CD14-positive monocyte (primary cell): ENCODE data around the gene TMEM132C. TPM values are rescaled to one million over a fixed set of nuclear protein-coding genes. Genes with fewer than 3 reads are reported as not detected.

Experiments used
- DNase-seq, 3 donors: peaks; one replicate each; pipeline ENCODE4 v3.0.0-alpha.2; 2011 to 2022
- H2AFZ ChIP-seq: 2 replicates; pipeline ENCODE4 v1.6.0; 2012; ENCODE audit warnings: mild to moderate bottlenecking, low read depth, low read length, inconsistent platforms; ENCODE audit not compliant: insufficient read depth, poor library complexity, severe bottlenecking
- H3K27ac ChIP-seq, 2 donors: 1 replicate in 1 of 2; 2 replicates in 1 of 2; pipeline ENCODE4 v1.5.1; 2012 to 2013; ENCODE audit warnings: low read length in 2 of 2, control low read depth in 1 of 2, inconsistent platforms in 1 of 2, low read depth in 1 of 2, mild to moderate bottlenecking in 1 of 2
- H3K27me3 ChIP-seq, 2 donors: one replicate each; pipeline versions ENCODE4 v1.6.0 to v1.6.1; 2011 to 2013; ENCODE audit warnings: low read length in 2 of 2; ENCODE audit not compliant: control insufficient read depth in 2 of 2, insufficient read depth in 2 of 2
- H3K36me3 ChIP-seq, 2 donors: replicated peaks in 1 of 2; 1 replicate in 1 of 2; 2 replicates in 1 of 2; pipeline versions ENCODE4 v1.5.1 to v1.6.1; 2012 to 2013; ENCODE audit warnings: low read length in 2 of 2, control low read depth in 1 of 2, inconsistent platforms in 1 of 2, mild to moderate bottlenecking in 1 of 2; ENCODE audit not compliant: insufficient read depth in 2 of 2, control insufficient read depth in 1 of 2
- H3K4me1 ChIP-seq, 2 donors: 1 replicate in 1 of 2; 2 replicates in 1 of 2; pipeline versions ENCODE4 v1.5.1 to v1.6.1; 2012 to 2013; ENCODE audit warnings: low read length in 2 of 2, control low read depth in 1 of 2, inconsistent platforms in 1 of 2, mild to moderate bottlenecking in 1 of 2, moderate library complexity in 1 of 2; ENCODE audit not compliant: insufficient read depth in 2 of 2, control insufficient read depth in 1 of 2
- H3K4me2 ChIP-seq: replicated peaks from 2 replicates; pipeline ENCODE3; 2012; ENCODE audit warnings: low read length, moderate library complexity, mild to moderate bottlenecking; ENCODE audit not compliant: poor library complexity, severe bottlenecking; ENCODE audit errors: extremely low read depth
- H3K4me3 ChIP-seq, 3 experiments: fragments of 200-600 bp in 1 of 3; sonication (generic) in 1 of 3; replicated peaks in 1 of 3; 1 replicate in 2 of 3; 2 replicates in 1 of 3; pipeline ENCODE4 v1.5.1; 2011 to 2013; ENCODE audit warnings: low read length in 3 of 3, mild to moderate bottlenecking in 3 of 3, control low read depth in 2 of 3, low read depth in 2 of 3, inconsistent platforms in 1 of 3, moderate library complexity in 1 of 3
- H3K79me2 ChIP-seq: 2 replicates; pipeline ENCODE4 v1.6.0; 2012; ENCODE audit warnings: mild to moderate bottlenecking, control low read depth, inconsistent platforms, low read length, moderate library complexity; ENCODE audit not compliant: insufficient read depth
- H3K9ac ChIP-seq: 2 replicates; pipeline ENCODE4 v1.6.0; 2017; ENCODE audit warnings: low read length, mild to moderate bottlenecking; ENCODE audit not compliant: insufficient read depth, poor library complexity, severe bottlenecking
- H3K9me3 ChIP-seq, 2 donors: replicated peaks in 1 of 2; 1 replicate in 1 of 2; 2 replicates in 1 of 2; pipeline versions ENCODE4 v1.5.1 to v1.6.1; 2012 to 2013; ENCODE audit warnings: low read length in 2 of 2, control low read depth in 1 of 2; ENCODE audit not compliant: control insufficient read depth in 1 of 2, insufficient read depth in 1 of 2
- H4K20me1 ChIP-seq: 2 replicates; pipeline ENCODE4 v1.6.0; 2012; ENCODE audit warnings: mild to moderate bottlenecking, low read length, control low read depth, moderate library complexity; ENCODE audit not compliant: insufficient read depth
- H3K27ac Mint-ChIP-seq, 7 donors: one replicate each; pipeline ENCODE4 v1.8.0; 2020; ENCODE audit warnings: mild to moderate bottlenecking in 7 of 7, mixed read lengths in 7 of 7, moderate library complexity in 6 of 7, inconsistent platforms in 2 of 7
- H3K27me3 Mint-ChIP-seq, 3 donors: one replicate each; pipeline ENCODE4 v1.8.0; 2021 to 2022; ENCODE audit warnings: low read depth in 3 of 3, mild to moderate bottlenecking in 3 of 3, mixed read lengths in 3 of 3, moderate library complexity in 3 of 3, inconsistent platforms in 1 of 3
- H3K36me3 Mint-ChIP-seq, 2 donors: one replicate each; pipeline ENCODE4 v1.8.0; 2020; ENCODE audit warnings: mixed read lengths in 2 of 2, inconsistent platforms in 1 of 2, mild to moderate bottlenecking in 1 of 2
- H3K4me1 Mint-ChIP-seq: one replicate; pipeline ENCODE4 v1.8.0; 2020; ENCODE audit warnings: mild to moderate bottlenecking, mixed read lengths
- H3K4me3 Mint-ChIP-seq, 2 donors: one replicate each; pipeline ENCODE4 v1.8.0; 2020; ENCODE audit warnings: mild to moderate bottlenecking in 2 of 2, mixed read lengths in 2 of 2, moderate library complexity in 1 of 2
- H3K9me3 Mint-ChIP-seq, 7 donors: one replicate each; pipeline ENCODE4 v1.8.0; 2020 to 2022; ENCODE audit warnings: mixed read lengths in 7 of 7, mild to moderate bottlenecking in 6 of 7, moderate library complexity in 6 of 7, inconsistent platforms in 2 of 7
- WGBS: methylation state at CpG from one replicate; pipeline ENCODE4 v1.1.5; 2013; ENCODE audit warnings: missing lambda C conversion rate; ENCODE audit not compliant: insufficient coverage; 5-methylcytosine and 5-hydroxymethylcytosine counted together
- intact Hi-C, 2 donors: fragments of 100-400 bp; cut with micrococcal nuclease; formaldehyde crosslinking; loops; one replicate each; pipeline versions ENCODE4 v1.15.0 to v1.15.1; 2023
- polyA plus RNA-seq, 3 donors: library from polyadenylated mRNA; depleted of rRNA in 1 of 3; unstranded in 2 of 3; stranded (reverse) in 1 of 3; fragments of 300-500 nt in 2 of 3; fragments of >200 nt in 1 of 3; fragmentation: Illumina TruSeq in 2 of 3; gene quantifications; 1 replicate in 2 of 3; 2 replicates in 1 of 3; pipeline ENCODE4 v1.2.3, GENCODE V29; 2012 to 2021
- TF ChIP-seq, protein P1 (sequence below): fragments of 200-600 bp; IDR thresholded peaks from one replicate; pipeline ENCODE4 v1.8.0; 2022; ENCODE audit warnings: antibody characterized with exemption, mild to moderate bottlenecking

Gene TMEM132C
- polyA plus RNA-seq, 3 donors = not detected

DNA sequence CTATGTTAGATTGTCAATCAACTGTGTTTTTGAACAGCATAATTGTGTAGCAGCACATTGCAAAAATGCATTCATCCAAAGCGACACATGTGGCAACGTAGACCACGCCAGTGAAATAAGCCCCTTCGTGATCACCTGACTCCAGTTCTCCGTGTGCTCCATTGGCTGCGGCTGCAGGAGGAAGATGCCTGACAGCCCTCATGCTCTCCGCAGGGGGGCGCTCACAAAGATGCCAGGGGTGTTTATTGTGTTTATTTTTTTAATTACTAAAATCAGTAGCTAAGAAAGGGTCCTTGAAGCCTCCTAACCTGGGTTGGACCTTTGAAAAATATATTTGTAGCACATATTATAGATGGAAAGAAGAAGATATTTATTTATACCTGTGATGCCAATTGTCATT is 440.5 kb downstream of the TMEM132C start:
- no peak overlapping the region for H3K9ac ChIP-seq
- no peak overlapping the region for H3K4me3 ChIP-seq
- Mint-ChIP-seq H3K27ac (no peak overlapping the region), H3K9me3 (peaks cover 0 to 3% (median 2%) of the 10 kb centered on the region in 7 donors), H3K4me3 (no peak overlapping the region), H3K27me3 (peaks cover 0 to 1% (median 1%) of the 10 kb centered on the region in 3 donors), H3K4me1 (no peaks in the 10 kb centered on the region), H3K36me3 (no peaks in the 10 kb centered on the region)
- WGBS = 81% methylated on average over 4 of the region's 8 CpGs
- no peaks in the 10 kb centered on the region for H3K4me1 ChIP-seq
- H2AFZ ChIP-seq = no peak overlapping the region
- intact Hi-C loops = no loop called here
- H4K20me1 ChIP-seq = no peaks in the 10 kb centered on the region
- no peak for DNase-seq
- no peaks in the 10 kb centered on the region for H3K27me3 ChIP-seq
- no peak overlapping the region for H3K4me2 ChIP-seq
- H3K79me2 ChIP-seq = no peaks in the 10 kb centered on the region
- no peaks in the 10 kb centered on the region for H3K36me3 ChIP-seq
- no peaks in the 10 kb centered on the region for H3K9me3 ChIP-seq
- TF ChIP-seq, protein P1, sequence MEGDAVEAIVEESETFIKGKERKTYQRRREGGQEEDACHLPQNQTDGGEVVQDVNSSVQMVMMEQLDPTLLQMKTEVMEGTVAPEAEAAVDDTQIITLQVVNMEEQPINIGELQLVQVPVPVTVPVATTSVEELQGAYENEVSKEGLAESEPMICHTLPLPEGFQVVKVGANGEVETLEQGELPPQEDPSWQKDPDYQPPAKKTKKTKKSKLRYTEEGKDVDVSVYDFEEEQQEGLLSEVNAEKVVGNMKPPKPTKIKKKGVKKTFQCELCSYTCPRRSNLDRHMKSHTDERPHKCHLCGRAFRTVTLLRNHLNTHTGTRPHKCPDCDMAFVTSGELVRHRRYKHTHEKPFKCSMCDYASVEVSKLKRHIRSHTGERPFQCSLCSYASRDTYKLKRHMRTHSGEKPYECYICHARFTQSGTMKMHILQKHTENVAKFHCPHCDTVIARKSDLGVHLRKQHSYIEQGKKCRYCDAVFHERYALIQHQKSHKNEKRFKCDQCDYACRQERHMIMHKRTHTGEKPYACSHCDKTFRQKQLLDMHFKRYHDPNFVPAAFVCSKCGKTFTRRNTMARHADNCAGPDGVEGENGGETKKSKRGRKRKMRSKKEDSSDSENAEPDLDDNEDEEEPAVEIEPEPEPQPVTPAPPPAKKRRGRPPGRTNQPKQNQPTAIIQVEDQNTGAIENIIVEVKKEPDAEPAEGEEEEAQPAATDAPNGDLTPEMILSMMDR = no peak
- no peak overlapping the region for H3K27ac ChIP-seq

GRCh38 chr12:128708789-128709188 is 441.8 kb downstream of the TMEM132C start:
- H3K4me2 ChIP-seq = no peak overlapping the region
- no peaks in the 10 kb centered on the region for H3K36me3 Mint-ChIP-seq
- no peak overlapping the region for H3K9ac ChIP-seq
- H2AFZ ChIP-seq = no peak overlapping the region
- H3K27me3 Mint-ChIP-seq = peaks cover 0 to 1% (median 1%) of the 10 kb centered on the region in 3 donors
- no peak overlapping the region for H3K4me3 Mint-ChIP-seq
- H3K9me3 ChIP-seq = no peaks in the 10 kb centered on the region
- H3K36me3 ChIP-seq = no peaks in the 10 kb centered on the region
- H3K27ac ChIP-seq = no peak overlapping the region
- DNase-seq = no peak
- 89% methylated on average over 3 of the region's 6 CpGs for WGBS
- no peaks in the 10 kb centered on the region for H3K27me3 ChIP-seq
- H3K4me1 Mint-ChIP-seq = no peaks in the 10 kb centered on the region
- no peak overlapping the region for H3K4me3 ChIP-seq
- H3K9me3 Mint-ChIP-seq = peaks cover 0 to 4% (median 2%) of the 10 kb centered on the region in 7 donors
- no peak overlapping the region for H3K27ac Mint-ChIP-seq
- H4K20me1 ChIP-seq = no peaks in the 10 kb centered on the region
- TF ChIP-seq, protein P1 = no peak
- no peaks in the 10 kb centered on the region for H3K79me2 ChIP-seq
- intact Hi-C loops = no loop called here
- no peaks in the 10 kb centered on the region for H3K4me1 ChIP-seq
